ENCODE results near the gene SERPINE3.

Gene SERPINE3

GRCh38 chr13:51347099-51347498, 7.6 kb downstream of the SERPINE3 start:
- DNase-seq = no peak
- peaks cover 10% of the 10 kb centered on the region for H3K4me1 Mint-ChIP-seq
- H3K36me3 Mint-ChIP-seq (ENCODE audit: low read depth) = no peaks in the 10 kb centered on the region
- H3K4me3 Mint-ChIP-seq = no peak overlapping the region
- H3K9me3 Mint-ChIP-seq = no peaks in the 10 kb centered on the region
- peaks cover 3% of the 10 kb centered on the region for H3K27me3 Mint-ChIP-seq (ENCODE audit: low read depth, poor library complexity)
- H3K27ac Mint-ChIP-seq = no peak overlapping the region
- no peak for TF ChIP-seq CTCF (IDR thresholded peaks at IDR 0.05)

GRCh38 chr13:51348069-51348967, 8.8 kb downstream of the SERPINE3 start:
- no peak for DNase-seq
- Mint-ChIP-seq H3K9me3 (no peaks in the 10 kb centered on the region), H3K27me3 (ENCODE audit: low read depth, poor library complexity) (peaks cover 3% of the 10 kb centered on the region), H3K27ac (no peak overlapping the region), H3K4me3 (no peak overlapping the region), H3K36me3 (ENCODE audit: low read depth) (no peaks in the 10 kb centered on the region), H3K4me1 (peaks cover 7% of the 10 kb centered on the region)
- no peak for TF ChIP-seq CTCF (IDR thresholded peaks at IDR 0.05)

GRCh38 chr13:51349016-51349415, 9.5 kb downstream of the SERPINE3 start:
- Mint-ChIP-seq H3K36me3 (ENCODE audit: low read depth) (no peaks in the 10 kb centered on the region), H3K9me3 (no peaks in the 10 kb centered on the region), H3K27ac (no peak overlapping the region), H3K27me3 (ENCODE audit: low read depth, poor library complexity) (peaks cover 3% of the 10 kb centered on the region), H3K4me3 (no peak overlapping the region), H3K4me1 (no peaks in the 10 kb centered on the region)
- DNase-seq = no peak
- TF ChIP-seq CTCF (IDR thresholded peaks at IDR 0.05) = no peak

GRCh38 chr13:51355217-51355616, 15.7 kb downstream of the SERPINE3 start:
- Mint-ChIP-seq H3K4me1 (no peaks in the 10 kb centered on the region), H3K36me3 (ENCODE audit: low read depth) (no peaks in the 10 kb centered on the region), H3K27me3 (ENCODE audit: low read depth, poor library complexity) (no peaks in the 10 kb centered on the region), H3K4me3 (no peak overlapping the region), H3K9me3 (no peaks in the 10 kb centered on the region), H3K27ac (no peak overlapping the region)
- DNase-seq = no peak
- no peak for TF ChIP-seq CTCF (IDR thresholded peaks at IDR 0.05)

GRCh38 chr13:51357928-51358595, 18.6 kb downstream of the SERPINE3 start:
- Mint-ChIP-seq H3K4me3 (no peak overlapping the region), H3K27me3 (ENCODE audit: low read depth, poor library complexity) (no peaks in the 10 kb centered on the region), H3K27ac (no peak overlapping the region), H3K4me1 (no peaks in the 10 kb centered on the region), H3K9me3 (no peaks in the 10 kb centered on the region), H3K36me3 (ENCODE audit: low read depth) (peaks cover 15% of the 10 kb centered on the region)
- TF ChIP-seq CTCF (IDR thresholded peaks at IDR 0.05) = no peak
- DNase-seq = no peak

Measured in nephron progenitor cell (in vitro differentiated cells).